Right cardiac atrium (tissue), 5 donors: ENCODE data around the gene DAPK2. TPM values are rescaled to one million over a fixed set of nuclear protein-coding genes. Genes with fewer than 3 reads are reported as not detected.

Experiments
- ATAC-seq, 2 donors: fragments of 200-7000 bp; cut with Tn5 transposase; one replicate each; pipeline versions ENCODE4 v1.8.0 to v1.9.1; 2020; ENCODE audit warnings: moderate library complexity in 2 of 2, mild to moderate bottlenecking in 1 of 2
- DNase-seq, 3 donors: peaks; one replicate each; pipeline ENCODE4 v3.0.0-alpha.2; 2020
- H3K27ac ChIP-seq: one replicate; pipeline ENCODE4 v1.5.1; 2013; ENCODE audit warnings: mild to moderate bottlenecking, low read length, control low read depth, moderate library complexity
- H3K27me3 ChIP-seq: one replicate; pipeline ENCODE4 v1.6.1; 2013; ENCODE audit not compliant: control insufficient read depth, insufficient read depth
- H3K4me1 ChIP-seq: one replicate; pipeline ENCODE4 v1.6.1; 2013; ENCODE audit warnings: low read length; ENCODE audit not compliant: control insufficient read depth, insufficient read depth
- H3K4me3 ChIP-seq: one replicate; pipeline ENCODE4 v1.5.1; 2013; ENCODE audit warnings: low read length, control low read depth
- H3K9me3 ChIP-seq: one replicate; pipeline ENCODE4 v1.6.1; 2013; ENCODE audit warnings: low read length; ENCODE audit not compliant: control insufficient read depth
- WGBS: extraction: QIAGEN DNeasy Blood & Tissue Kit; methylation state at CpG from one replicate; pipeline ENCODE4 v1.1.7; 2013; 5-methylcytosine and 5-hydroxymethylcytosine counted together
- intact Hi-C, 4 donors: fragments of 100-400 bp; cut with DNase I; formaldehyde crosslinking; loops; one replicate each; pipeline versions ENCODE4 v1.11.0 to v1.14.0; 2022 to 2023
- polyA plus RNA-seq: library from polyadenylated mRNA; stranded (reverse); fragments of 200-250 nt; gene quantifications from one replicate; pipeline ENCODE4 v1.2.3, GENCODE V29; 2013
- total RNA-seq, 4 donors: library from RNA; stranded (reverse); fragmentation: NEBNext Ultra II Directional; extraction: Animal tissue kit (Norgen Biotek cat#: 25700); gene quantifications; one replicate each; pipeline ENCODE4 v1.2.1, GENCODE V29; 2021
- donor health status: healthy with polysubstance abuse.
- donor health status: DM: no; HTN: yes; CAD: no.
- donor health status: DM: no; HTN: no; CAD: no.
- donor health status: DM: no; HTN: yes; CAD: no; lungs with severe emphysema.
- donor health status: DM: yes; HTN: yes; CAD: no.

DAPK2 gene
- total and polyA plus RNA-seq, 5 donors = 48.8 to 95.1 (median 83.6) TPM

- no peak overlapping the region for H3K4me3 ChIP-seq
- intact Hi-C loops = loop anchor here in 1 of 4 donors (10.0 kb wide), 1 partner anchor 62 kb away; the partner anchor contains the start of gene DAPK2
- no peaks in the 10 kb centered on the region for H3K9me3 ChIP-seq
- H3K27me3 ChIP-seq = no peaks in the 10 kb centered on the region
- H3K4me1 ChIP-seq = peaks cover 17% of the 10 kb centered on the region
- H3K27ac ChIP-seq = peak overlapping the region; percentile 92
- 86% methylated on average over 19 of the region's 19 CpGs for WGBS
- ATAC-seq = no peak
- DNase-seq = peak in 1 of 3 donors; percentile 58
Measured at GRCh38 chr15:63983061-63983711, 63.1 kb downstream of the DAPK2 start.

GRCh38 chr15:63982381-63982854, 63.9 kb downstream of the DAPK2 start:
- ATAC-seq = no peak

GRCh38 chr15:63981596-63982320, 64.5 kb downstream of the DAPK2 start:
- intact Hi-C loops = loop anchor here in 1 of 4 donors (10.0 kb wide), 1 partner anchor 63 kb away; the partner anchor contains the start of gene DAPK2
- peaks cover 14% of the 10 kb centered on the region for H3K4me1 ChIP-seq
- no peak overlapping the region for H3K4me3 ChIP-seq
- DNase-seq (no peak), ATAC-seq (no peak)
- H3K27ac ChIP-seq = no peak overlapping the region
- 93% methylated on average over 13 of the region's 13 CpGs for WGBS
- H3K9me3 ChIP-seq = no peaks in the 10 kb centered on the region
- no peaks in the 10 kb centered on the region for H3K27me3 ChIP-seq

More at GRCh38 chr15:63982381-63982854, 63.9 kb downstream of the DAPK2 start:
- Histone ChIP-seq H3K4me3 (no peak overlapping the region), H3K27me3 (no peaks in the 10 kb centered on the region), H3K9me3 (no peaks in the 10 kb centered on the region), H3K4me1 (peaks cover 17% of the 10 kb centered on the region), H3K27ac (peak overlapping the region; percentile 13)
- 65% methylated on average over 7 of the region's 7 CpGs for WGBS
- DNase-seq = no peak
- intact Hi-C loops = loop anchor here in 1 of 4 donors (10.0 kb wide), 1 partner anchor 62 kb away; the partner anchor contains the start of gene DAPK2

GRCh38 chr15:63979262-63979793, 67.0 kb downstream of the DAPK2 start:
- Histone ChIP-seq H3K4me3 (no peak overlapping the region), H3K9me3 (no peaks in the 10 kb centered on the region), H3K27ac (peak overlapping the region; percentile 92), H3K27me3 (no peaks in the 10 kb centered on the region), H3K4me1 (peaks cover 7% of the 10 kb centered on the region)
- WGBS = 38% methylated on average over 6 of the region's 6 CpGs
- intact Hi-C loops = no loop called here
- ATAC-seq (peak; percentile 10 to 13), DNase-seq (no peak)

GRCh38 chr15:63978511-63979261, 67.6 kb downstream of the DAPK2 start:
- intact Hi-C loops = no loop called here
- peaks cover 7% of the 10 kb centered on the region for H3K4me1 ChIP-seq
- ATAC-seq (peak; percentile 72 to 82), DNase-seq (peak in 2 of 3 donors; percentile 65 to 70)
- 58% methylated on average over 4 of the region's 4 CpGs for WGBS
- H3K9me3 ChIP-seq = no peaks in the 10 kb centered on the region
- peak overlapping the region; percentile 92 for H3K27ac ChIP-seq
- no peak overlapping the region for H3K4me3 ChIP-seq
- no peaks in the 10 kb centered on the region for H3K27me3 ChIP-seq

GRCh38 chr15:63977119-63977518, 69.2 kb downstream of the DAPK2 start:
- intact Hi-C loops = no loop called here
- 100% methylated on average over 2 of the region's 2 CpGs for WGBS
- Histone ChIP-seq H3K4me3 (no peak overlapping the region), H3K27ac (peak overlapping the region; percentile 37), H3K4me1 (peaks cover 5% of the 10 kb centered on the region), H3K9me3 (no peaks in the 10 kb centered on the region), H3K27me3 (no peaks in the 10 kb centered on the region)
- no peak for ATAC-seq
- DNase-seq = no peak

- peaks cover 18% of the 10 kb centered on the region for H3K4me1 ChIP-seq
Measured at GRCh38 chr15:63974021-63974420, 72.3 kb downstream of the DAPK2 start.

GRCh38 chr15:63973212-63974009, 72.9 kb downstream of the DAPK2 start:
- Histone ChIP-seq H3K4me1 (peaks cover 18% of the 10 kb centered on the region), H3K27ac (peak overlapping the region; percentile 77), H3K27me3 (no peaks in the 10 kb centered on the region), H3K4me3 (no peak overlapping the region), H3K9me3 (no peaks in the 10 kb centered on the region)
- intact Hi-C loops = no loop called here
- WGBS = 42% methylated on average over 2 of the region's 2 CpGs
- no peak for DNase-seq
- ATAC-seq = no peak

More at GRCh38 chr15:63974021-63974420, 72.3 kb downstream of the DAPK2 start:
- intact Hi-C loops = no loop called here
- Histone ChIP-seq H3K9me3 (no peaks in the 10 kb centered on the region), H3K27me3 (no peaks in the 10 kb centered on the region), H3K4me3 (no peak overlapping the region), H3K27ac (no peak overlapping the region)
- no peak for DNase-seq
- ATAC-seq = no peak

- intact Hi-C loops = no loop called here
- Histone ChIP-seq H3K4me3 (no peak overlapping the region), H3K4me1 (peaks cover 20% of the 10 kb centered on the region), H3K9me3 (no peaks in the 10 kb centered on the region), H3K27ac (peak overlapping the region; percentile 77), H3K27me3 (no peaks in the 10 kb centered on the region)
- DNase-seq (no peak), ATAC-seq (no peak)
- 58% methylated on average over 1 of the region's 1 CpG for WGBS
Measured at GRCh38 chr15:63972801-63973200, 73.5 kb downstream of the DAPK2 start.

GRCh38 chr15:63971904-63972303, 74.4 kb downstream of the DAPK2 start:
- Histone ChIP-seq H3K27me3 (no peaks in the 10 kb centered on the region), H3K27ac (peak overlapping the region; percentile 62), H3K4me1 (peaks cover 22% of the 10 kb centered on the region), H3K4me3 (no peak overlapping the region), H3K9me3 (no peaks in the 10 kb centered on the region)
- intact Hi-C loops = no loop called here
- no peak for DNase-seq
- no peak for ATAC-seq
- WGBS = 79% methylated on average over 1 of the region's 1 CpG
